ENCODE results near the gene CD59. TPM values are rescaled to one million over a fixed set of nuclear protein-coding genes. Genes with fewer than 3 reads are reported as not detected.

Gene CD59
- total RNA-seq, 4 donors from 2014 or later: 190 to 448 (median 302) TPM

- Histone ChIP-seq H3K4me3 (no peak overlapping the region), H3K36me3 (peaks cover 0 to 28% (median 3%) of the 10 kb centered on the region in 3 donors), H3K27ac (peak overlapping the region in 3 of 4 donors; percentile 77 to 96 (median 90)), H3K4me1 (peaks cover 0 to 84% (median 40%) of the 10 kb centered on the region in 4 donors), H3K27me3 (no peaks in the 10 kb centered on the region), H3K9me3 (no peaks in the 10 kb centered on the region)
- no peak for DNase-seq (ENCODE audit: low spot score in 2 of 2)
- no peak for TF ChIP-seq CTCF (IDR thresholded peaks at IDR 0.05)
- TF ChIP-seq EP300 (IDR thresholded peaks at IDR 0.05): no peak
- no peak for TF ChIP-seq POLR2A (IDR thresholded peaks at IDR 0.05)
- WGBS, 2 donors: 63 to 74% methylated on average over 5 of the region's 5 CpGs
These were observed 10.7 kb downstream of the CD59 start for GRCh38 chr11:33725496-33725895.

GRCh38 chr11:33724644-33725035, 11.6 kb downstream of the CD59 start:
- peak in 1 of 2 donors; percentile 71 for DNase-seq (ENCODE audit: low spot score in 2 of 2)
- Histone ChIP-seq H3K9me3 (no peaks in the 10 kb centered on the region), H3K4me3 (no peak overlapping the region), H3K36me3 (peaks cover 0 to 37% (median 4%) of the 10 kb centered on the region in 3 donors), H3K27ac (peak overlapping the region; percentile 68 to 96 (median 84)), H3K27me3 (no peaks in the 10 kb centered on the region), H3K4me1 (peaks cover 0 to 84% (median 38%) of the 10 kb centered on the region in 4 donors)
- TF ChIP-seq POLR2A (IDR thresholded peaks at IDR 0.05) (no peak), EP300 (IDR thresholded peaks at IDR 0.05) (peak; percentile 15 to 86), CTCF (IDR thresholded peaks at IDR 0.05) (no peak)
- WGBS, 2 donors: 25 to 28% methylated on average over 4 of the region's 4 CpGs

GRCh38 chr11:33723238-33723881, 12.9 kb downstream of the CD59 start:
- no peak for DNase-seq (ENCODE audit: low spot score in 2 of 2)

GRCh38 chr11:33722590-33723234, 13.5 kb downstream of the CD59 start:
- Histone ChIP-seq H3K4me1 (peaks cover 0 to 81% (median 38%) of the 10 kb centered on the region in 4 donors), H3K27me3 (no peaks in the 10 kb centered on the region), H3K27ac (peak overlapping the region; percentile 68 to 96 (median 84)), H3K9me3 (no peaks in the 10 kb centered on the region), H3K4me3 (no peak overlapping the region), H3K36me3 (peaks cover 0 to 48% (median 4%) of the 10 kb centered on the region in 3 donors)
- DNase-seq (ENCODE audit: low spot score in 2 of 2): no peak
- 45 to 85% methylated on average over 2 of the region's 2 CpGs for WGBS, 2 donors
- no peak for TF ChIP-seq POLR2A (IDR thresholded peaks at IDR 0.05)
- no peak for TF ChIP-seq EP300 (IDR thresholded peaks at IDR 0.05)
- no peak for TF ChIP-seq CTCF (IDR thresholded peaks at IDR 0.05)

More at GRCh38 chr11:33723238-33723881, 12.9 kb downstream of the CD59 start:
- peak overlapping the region; percentile 68 to 96 (median 84) for H3K27ac ChIP-seq
- H3K9me3 ChIP-seq: no peaks in the 10 kb centered on the region
- peaks cover 0 to 42% (median 4%) of the 10 kb centered on the region in 3 donors for H3K36me3 ChIP-seq
- H3K4me1 ChIP-seq: peaks cover 0 to 81% (median 38%) of the 10 kb centered on the region in 4 donors
- 50 to 54% methylated on average over 6 of the region's 6 CpGs for WGBS, 2 donors
- H3K4me3 ChIP-seq: no peak overlapping the region
- no peaks in the 10 kb centered on the region for H3K27me3 ChIP-seq
- TF ChIP-seq POLR2A (IDR thresholded peaks at IDR 0.05): no peak
- peak; percentile 65 to 89 for TF ChIP-seq EP300 (IDR thresholded peaks at IDR 0.05)

GRCh38 chr11:33721984-33722383, 14.2 kb downstream of the CD59 start:
- no peaks in the 10 kb centered on the region for H3K27me3 ChIP-seq
- TF ChIP-seq POLR2A (IDR thresholded peaks at IDR 0.05): no peak
- no peak for TF ChIP-seq EP300 (IDR thresholded peaks at IDR 0.05)
- TF ChIP-seq CTCF (IDR thresholded peaks at IDR 0.05): no peak
- peaks cover 0 to 79% (median 38%) of the 10 kb centered on the region in 4 donors for H3K4me1 ChIP-seq
- H3K27ac ChIP-seq: peak overlapping the region; percentile 68 to 96 (median 84)
- H3K9me3 ChIP-seq: no peaks in the 10 kb centered on the region
- no peak for DNase-seq (ENCODE audit: low spot score in 2 of 2)
- no peak overlapping the region for H3K4me3 ChIP-seq
- WGBS, 2 donors: 77 to 80% methylated on average over 4 to 5 of the region's 5 CpGs
- peaks cover 0 to 55% (median 6%) of the 10 kb centered on the region in 3 donors for H3K36me3 ChIP-seq

Measured in tibial nerve (tissue), 4 donors.